BJ (cell line): ENCODE measurements around the gene TGDS. TPM values are rescaled to one million over a fixed set of nuclear protein-coding genes. Genes with fewer than 3 reads are reported as not detected.

Experiments used
- CTCF ChIA-PET: fragments of 350-600 bp; formaldehyde crosslinking; extraction: SDS; loops from one replicate; lab custom pipeline; 2021; ENCODE audit warnings: antibody characterized with exemption, inconsistent platforms; lab: Yijun Ruan, JAX
- POLR2A ChIA-PET: fragments of 300-600 bp; sonication (Branson Sonifier 250); formaldehyde crosslinking; extraction: SDS; loops from one replicate; lab custom pipeline; 2021; ENCODE audit warnings: antibody characterized with exemption; lab: Charles Lee
- DNase-seq: peaks from one replicate; pipeline ENCODE4 v3.0.0-alpha.2; 2011; ENCODE audit warnings: low read depth
- H3K27me3 ChIP-seq: 2 replicates; pipeline ENCODE4 v1.6.0; 2011; ENCODE audit warnings: low read length; ENCODE audit not compliant: control insufficient read depth, insufficient read depth
- H3K36me3 ChIP-seq: 2 replicates; pipeline ENCODE4 v1.5.1; 2011; ENCODE audit warnings: low read length; ENCODE audit not compliant: control insufficient read depth, insufficient read depth
- H3K4me3 ChIP-seq: 2 replicates; pipeline ENCODE4 v1.5.1; 2011; ENCODE audit warnings: low read depth, mild to moderate bottlenecking, control low read depth, low read length
- CTCF ChIP-seq: IDR thresholded peaks from 2 replicates; pipeline ENCODE4 v1.5.1; 2011; ENCODE audit warnings: low read depth, mild to moderate bottlenecking, control low read depth, inconsistent platforms, low read length, moderate library complexity; ENCODE audit not compliant: insufficient read depth
- polyA plus RNA-seq: library from polyadenylated mRNA; depleted of rRNA; stranded (reverse); fragments of >200 nt; gene quantifications from 2 replicates; pipeline ENCODE4 v1.2.3, GENCODE V29; 2011

TGDS gene
- polyA plus RNA-seq, 1 experiment = 5.9 TPM

- H3K4me3 ChIP-seq = no peak overlapping the region
- no peak for DNase-seq
- CTCF ChIA-PET = interaction anchor here (1.0 kb wide), 1 partner anchor 11 kb away, joined by 4 read pairs; no protein-coding TSS in a partner anchor
- POLR2A ChIA-PET = no interaction called here
- H3K36me3 ChIP-seq = peaks cover 15% of the 10 kb centered on the region
- TF ChIP-seq CTCF = no peak
- H3K27me3 ChIP-seq = no peaks in the 10 kb centered on the region
These were observed 26.3 kb downstream of the TGDS start for GRCh38 chr13:94569615-94570014.

GRCh38 chr13:94568443-94568842, 27.5 kb downstream of the TGDS start:
- CTCF ChIA-PET = no interaction called here
- Histone ChIP-seq H3K36me3 (peaks cover 14% of the 10 kb centered on the region), H3K27me3 (no peaks in the 10 kb centered on the region), H3K4me3 (no peak overlapping the region)
- no peak for TF ChIP-seq CTCF
- no peak for DNase-seq
- POLR2A ChIA-PET = no interaction called here

GRCh38 chr13:94567581-94567980, 28.4 kb downstream of the TGDS start:
- TF ChIP-seq CTCF = no peak
- DNase-seq = no peak
- ChIA-PET POLR2A (no interaction called here), CTCF (interaction anchor here (0.7 to 1.4 kb wide), 2 partner anchors 10 to 24 kb away, joined by 4 to 5 read pairs; no protein-coding TSS in a partner anchor)
- Histone ChIP-seq H3K36me3 (peaks cover 9% of the 10 kb centered on the region), H3K4me3 (no peak overlapping the region), H3K27me3 (no peaks in the 10 kb centered on the region)

GRCh38 chr13:94561126-94561525, 34.8 kb downstream of the TGDS start:
- TF ChIP-seq CTCF = no peak
- Histone ChIP-seq H3K4me3 (no peak overlapping the region), H3K36me3 (no peaks in the 10 kb centered on the region; the same call in 1 of the 2 replicates), H3K27me3 (no peaks in the 10 kb centered on the region)
- POLR2A ChIA-PET = interaction anchor here (0.6 kb wide), 1 partner anchor 80 kb away, joined by 4 read pairs; no protein-coding TSS in a partner anchor
- DNase-seq = no peak
- CTCF ChIA-PET = interaction anchor here (0.8 to 0.9 kb wide), 2 partner anchors 9 to 15 kb away, joined by 3 read pairs; no protein-coding TSS in a partner anchor

GRCh38 chr13:94560116-94560515, 35.8 kb downstream of the TGDS start:
- no peaks in the 10 kb centered on the region for H3K27me3 ChIP-seq
- H3K4me3 ChIP-seq = no peak overlapping the region
- DNase-seq = no peak
- POLR2A ChIA-PET = no interaction called here
- CTCF ChIA-PET = interaction anchor here (0.9 kb wide), 1 partner anchor 10 kb away, joined by 3 read pairs; no protein-coding TSS in a partner anchor
- TF ChIP-seq CTCF = no peak
- no peaks in the 10 kb centered on the region; the same call in 1 of the 2 replicates for H3K36me3 ChIP-seq
